H9 (cell line): ENCODE data around the gene CYP2R1. TPM values are rescaled to one million over a fixed set of nuclear protein-coding genes. Genes with fewer than 3 reads are reported as not detected.

Experiments
- DNase-seq: peaks from one replicate; pipeline ENCODE4 v3.0.0-alpha.2; 2017
- H2AFZ ChIP-seq: one replicate; pipeline ENCODE4 v1.6.1; 2013; ENCODE audit warnings: mild to moderate bottlenecking, low read length, control low read depth, moderate library complexity
- H2AK5ac ChIP-seq: 2 replicates; pipeline ENCODE4 v1.6.1; 2013; ENCODE audit warnings: low read length, control low read depth, mixed read lengths; ENCODE audit not compliant: insufficient read length
- H2BK120ac ChIP-seq: one replicate; pipeline ENCODE4 v1.6.1; 2013; ENCODE audit warnings: low read depth, mild to moderate bottlenecking, low read length, control low read depth, inconsistent platforms; ENCODE audit not compliant: poor library complexity, severe bottlenecking
- H2BK12ac ChIP-seq: 2 replicates; pipeline ENCODE4 v1.6.1; 2013; ENCODE audit warnings: low read length, control low read depth, mixed read lengths, low read depth; ENCODE audit not compliant: insufficient read length
- H2BK15ac ChIP-seq: 2 replicates; pipeline ENCODE4 v1.6.1; 2013; ENCODE audit warnings: low read depth, low read length, control low read depth
- H2BK20ac ChIP-seq: one replicate; pipeline ENCODE4 v1.6.1; 2013; ENCODE audit warnings: low read depth, mild to moderate bottlenecking, low read length, control low read depth, inconsistent platforms; ENCODE audit not compliant: poor library complexity, severe bottlenecking
- H2BK5ac ChIP-seq: 2 replicates; pipeline ENCODE4 v1.6.1; 2013; ENCODE audit warnings: low read length, control low read depth, mixed read lengths; ENCODE audit not compliant: insufficient read length
- H3K14ac ChIP-seq: 2 replicates; pipeline ENCODE4 v1.6.1; 2013; ENCODE audit warnings: low read length, control low read depth; ENCODE audit not compliant: insufficient read depth
- H3K18ac ChIP-seq: 2 replicates; pipeline ENCODE4 v1.6.1; 2013; ENCODE audit warnings: low read depth, mild to moderate bottlenecking, mixed read lengths, low read length, control low read depth; ENCODE audit not compliant: insufficient read length
- H3K23ac ChIP-seq: 2 replicates; pipeline ENCODE4 v1.6.1; 2013; ENCODE audit warnings: low read length, control low read depth, mixed read lengths, low read depth; ENCODE audit not compliant: insufficient read length
- H3K23me2 ChIP-seq: 2 replicates; pipeline ENCODE4 v1.6.1; 2013; ENCODE audit warnings: low read depth, mild to moderate bottlenecking, mixed read lengths, low read length, control low read depth; ENCODE audit not compliant: insufficient read length, poor library complexity, severe bottlenecking
- H3K27ac ChIP-seq: 2 replicates; pipeline ENCODE4 v1.5.1; 2013; ENCODE audit warnings: low read length, control low read depth, mixed read lengths, low read depth; ENCODE audit not compliant: insufficient read length
- H3K27me3 ChIP-seq: 2 replicates; pipeline ENCODE4 v1.6.1; 2013; ENCODE audit warnings: low read length, control low read depth, inconsistent platforms; ENCODE audit not compliant: insufficient read depth
- H3K4ac ChIP-seq: 2 replicates; pipeline ENCODE4 v1.6.1; 2013; ENCODE audit warnings: low read depth, mild to moderate bottlenecking, control low read depth, inconsistent platforms, low read length, moderate library complexity
- H3K4me1 ChIP-seq: 2 replicates; pipeline ENCODE4 v1.6.1; 2013; ENCODE audit warnings: low read length, control low read depth, inconsistent platforms; ENCODE audit not compliant: insufficient read depth
- H3K4me2 ChIP-seq: 2 replicates; pipeline ENCODE4 v1.6.1; 2013; ENCODE audit warnings: low read length, control low read depth, mixed read lengths; ENCODE audit not compliant: insufficient read length, insufficient read depth
- H3K56ac ChIP-seq: 2 replicates; pipeline ENCODE4 v1.6.1; 2013; ENCODE audit warnings: low read depth, mild to moderate bottlenecking, mixed read lengths, low read length, control low read depth; ENCODE audit not compliant: insufficient read length
- H3K79me1 ChIP-seq: 2 replicates; pipeline ENCODE4 v1.6.1; 2013; ENCODE audit warnings: low read depth, mild to moderate bottlenecking, moderate library complexity, low read length, control low read depth, inconsistent platforms; ENCODE audit not compliant: insufficient read depth, poor library complexity, severe bottlenecking
- H3K79me2 ChIP-seq: 2 replicates; pipeline ENCODE4 v1.6.1; 2013; ENCODE audit warnings: low read length, control low read depth, inconsistent platforms; ENCODE audit not compliant: insufficient read depth
- H3K9ac ChIP-seq: 2 replicates; pipeline ENCODE4 v1.6.1; 2013; ENCODE audit warnings: low read length, control low read depth, mixed read lengths; ENCODE audit not compliant: insufficient read length; ENCODE audit errors: extremely low read depth
- H3K9me3 ChIP-seq: one replicate; pipeline ENCODE4 v1.6.1; 2013; ENCODE audit warnings: low read depth, low read length, inconsistent platforms; ENCODE audit not compliant: control insufficient read depth
- H3T11ph ChIP-seq: one replicate; pipeline ENCODE4 v1.6.1; 2013; ENCODE audit warnings: mild to moderate bottlenecking, low read length, control low read depth, inconsistent platforms
- H4K20me1 ChIP-seq: one replicate; pipeline ENCODE4 v1.6.1; 2013; ENCODE audit not compliant: control insufficient read depth, insufficient read length, insufficient read depth
- H4K5ac ChIP-seq: 2 replicates; pipeline ENCODE4 v1.6.1; 2013; ENCODE audit warnings: low read depth, mild to moderate bottlenecking, mixed read lengths, low read length, control low read depth; ENCODE audit not compliant: insufficient read length
- H4K8ac ChIP-seq: replicated peaks from 2 replicates; pipeline ENCODE4 v1.6.1; 2013; ENCODE audit warnings: low read length, control low read depth, mixed read lengths, low read depth; ENCODE audit not compliant: insufficient read length
- H4K91ac ChIP-seq: 2 replicates; pipeline ENCODE4 v1.6.1; 2013; ENCODE audit warnings: low read depth, mild to moderate bottlenecking, moderate library complexity, mixed read lengths, low read length, control low read depth; ENCODE audit not compliant: insufficient read length
- H3K27ac Mint-ChIP-seq, 3 experiments: 2 replicates in 2 of 3; 3 replicates in 1 of 3; pipeline ENCODE4 v1.8.0; 2020 to 2021; ENCODE audit warnings: mixed read lengths in 3 of 3, mild to moderate bottlenecking in 1 of 3, moderate library complexity in 1 of 3
- H3K27me3 Mint-ChIP-seq: 2 replicates; pipeline ENCODE4 v1.8.0; 2021; ENCODE audit warnings: low read depth, mild to moderate bottlenecking, moderate library complexity, mixed read lengths
- H3K36me3 Mint-ChIP-seq, 3 experiments: 2 replicates in 2 of 3; 3 replicates in 1 of 3; pipeline ENCODE4 v1.8.0; 2020 to 2021; ENCODE audit warnings: low read depth in 3 of 3, mixed read lengths in 3 of 3; ENCODE audit not compliant: insufficient read depth in 1 of 3
- H3K4me1 Mint-ChIP-seq, 2 experiments: 2 replicates each; pipeline ENCODE4 v1.8.0; 2020; ENCODE audit warnings: mixed read lengths in 2 of 2
- H3K4me3 Mint-ChIP-seq, 2 experiments: 2 replicates in 1 of 2; 3 replicates in 1 of 2; pipeline ENCODE4 v1.8.0; 2020 to 2021; ENCODE audit warnings: mild to moderate bottlenecking in 2 of 2, mixed read lengths in 2 of 2, moderate library complexity in 1 of 2
- H3K9me3 Mint-ChIP-seq, 2 experiments: 2 replicates in 1 of 2; 3 replicates in 1 of 2; pipeline ENCODE4 v1.8.0; 2020; ENCODE audit warnings: mild to moderate bottlenecking in 2 of 2, mixed read lengths in 2 of 2, moderate library complexity in 1 of 2
- CTCF ChIP-seq: fragments of 200-600 bp; sonication (generic); conservative IDR thresholded peaks from 3 replicates; pipeline ENCODE4 v1.8.0; 2021; ENCODE audit warnings: antibody characterized with exemption, mild to moderate bottlenecking
- WGBS: extraction: QIAGEN DNeasy Blood & Tissue Kit; methylation state at CpG from one replicate; pipeline ENCODE4 v1.1.7; 2013; ENCODE audit warnings: missing lambda C conversion rate, low lambda C conversion rate, mixed read lengths; ENCODE audit not compliant: insufficient read length; ENCODE audit errors: extremely low coverage; 5-methylcytosine and 5-hydroxymethylcytosine counted together
- total RNA-seq: library from RNA; stranded (reverse); gene quantifications from 2 replicates; pipeline ENCODE4 v1.2.1, GENCODE V29; 2021

Gene CYP2R1
- total RNA-seq, 1 experiment from 2014 or later: 10.3 TPM

- Mint-ChIP-seq H3K9me3 (peaks cover 2 to 5% of the 10 kb centered on the region in 2 experiments; a peak in 2 of 5 replicates), H3K27ac (no peak overlapping the region)
- no peak overlapping the region for H4K5ac ChIP-seq
Observed at GRCh38 chr11:14924318-14924717, 32.3 kb upstream of the CYP2R1 start.

More at GRCh38 chr11:14924318-14924717, 32.3 kb upstream of the CYP2R1 start:
- H3K4me2 ChIP-seq: no peak overlapping the region
- H3K4ac ChIP-seq: no peak overlapping the region
- H2BK20ac ChIP-seq: no peak overlapping the region
- no peak for TF ChIP-seq CTCF
- no peak overlapping the region for H2AK5ac ChIP-seq
- Mint-ChIP-seq H3K4me1 (no peaks in the 10 kb centered on the region), H3K36me3 (peaks cover 0 to 2% (median 0%) of the 10 kb centered on the region in 3 experiments; a peak in 2 of 7 replicates), H3K4me3 (no peak overlapping the region), H3K27me3 (no peaks in the 10 kb centered on the region)
- H3K4me1 ChIP-seq: no peaks in the 10 kb centered on the region
- H3K23ac ChIP-seq: no peak overlapping the region
- no peak overlapping the region for H2AFZ ChIP-seq
- H3K56ac ChIP-seq: no peak overlapping the region
- H2BK15ac ChIP-seq: no peak overlapping the region
- no CpG with 5 or more reads among the region's 3 CpGs for WGBS
- H3K23me2 ChIP-seq: no peaks in the 10 kb centered on the region
- no peak overlapping the region for H3K18ac ChIP-seq
- H4K8ac ChIP-seq: no peak overlapping the region
- no peaks in the 10 kb centered on the region for H3K79me1 ChIP-seq
- H3K9ac ChIP-seq: no peak overlapping the region
- H3K79me2 ChIP-seq: no peaks in the 10 kb centered on the region
- H4K91ac ChIP-seq: no peak overlapping the region
- H4K20me1 ChIP-seq: no peaks in the 10 kb centered on the region
- H3K27ac ChIP-seq: no peak overlapping the region
- no peak overlapping the region for H2BK12ac ChIP-seq
- H3K14ac ChIP-seq: no peak overlapping the region
- H2BK120ac ChIP-seq: no peak overlapping the region
- no peak overlapping the region for H3T11ph ChIP-seq
- H3K27me3 ChIP-seq: no peaks in the 10 kb centered on the region
- DNase-seq: no peak
- no peak overlapping the region for H2BK5ac ChIP-seq
- H3K9me3 ChIP-seq: no peaks in the 10 kb centered on the region
